Measurements from ENCODE around the gene CACNA1C. TPM values are rescaled to one million over a fixed set of nuclear protein-coding genes. Genes with fewer than 3 reads are reported as not detected.

Gene CACNA1C
- total RNA-seq, 1 experiment from 2014 or later = 1.1 TPM

GRCh38 chr12:2276288-2277033 lies 223.7 kb downstream of the CACNA1C start:
- no peak for TF ChIP-seq CTCF (conservative IDR thresholded peaks at IDR 0.05)
- Histone ChIP-seq H2BK15ac (ENCODE audit: low read depth, low read length) (no peak overlapping the region), H3K4ac (ENCODE audit: low read depth, low read length) (no peak overlapping the region), H4K8ac (replicated peaks; ENCODE audit: insufficient read length, low read depth, low read length) (no peak overlapping the region), H3T11ph (ENCODE audit: low read length) (no peak overlapping the region), H3K18ac (ENCODE audit: insufficient read length, low read depth, low read length) (no peak overlapping the region), H4K20me1 (ENCODE audit: control insufficient read depth, insufficient read depth, insufficient read length) (no peaks in the 10 kb centered on the region), H3K79me2 (ENCODE audit: insufficient read depth, low read length) (no peaks in the 10 kb centered on the region), H2BK5ac (ENCODE audit: insufficient read length, low read length) (no peak overlapping the region), H3K23ac (ENCODE audit: insufficient read length, low read depth, low read length) (no peak overlapping the region), H3K79me1 (ENCODE audit: insufficient read depth, low read depth, low read length, poor library complexity, severe bottlenecking) (no peaks in the 10 kb centered on the region), H3K14ac (ENCODE audit: insufficient read depth, low read length) (no peak overlapping the region), H3K9me3 (ENCODE audit: control insufficient read depth, low read depth, low read length) (no peaks in the 10 kb centered on the region), H4K5ac (ENCODE audit: insufficient read length, low read depth, low read length) (no peak overlapping the region), H3K27ac (ENCODE audit: insufficient read length, low read depth, low read length) (no peak overlapping the region), H4K91ac (ENCODE audit: insufficient read length, low read depth, low read length) (no peak overlapping the region), H3K4me2 (ENCODE audit: insufficient read depth, insufficient read length, low read length) (no peak overlapping the region), H3K4me1 (ENCODE audit: insufficient read depth, low read length) (no peaks in the 10 kb centered on the region), H2BK120ac (ENCODE audit: low read depth, low read length, poor library complexity, severe bottlenecking) (no peak overlapping the region), H2BK12ac (ENCODE audit: insufficient read length, low read depth, low read length) (no peak overlapping the region), H3K27me3 (ENCODE audit: insufficient read depth, low read length) (no peaks in the 10 kb centered on the region), H3K56ac (ENCODE audit: insufficient read length, low read depth, low read length) (no peak overlapping the region), H3K23me2 (ENCODE audit: insufficient read length, low read depth, low read length, poor library complexity, severe bottlenecking) (no peaks in the 10 kb centered on the region), H2BK20ac (ENCODE audit: low read depth, low read length, poor library complexity, severe bottlenecking) (no peak overlapping the region), H3K9ac (ENCODE audit: extremely low read depth, insufficient read length, low read length) (no peak overlapping the region), H2AK5ac (ENCODE audit: insufficient read length, low read length) (no peak overlapping the region), H2AFZ (ENCODE audit: low read length) (no peak overlapping the region)
- DNase-seq = no peak
- Mint-ChIP-seq H3K36me3 (ENCODE audit: insufficient read depth in 1 of 3, low read depth in 3 of 3) (no peaks in the 10 kb centered on the region), H3K4me3 (no peak overlapping the region), H3K4me1 (no peaks in the 10 kb centered on the region), H3K9me3 (peaks cover 0 to 7% of the 10 kb centered on the region in 2 experiments; a peak in 3 of 5 replicates), H3K27me3 (ENCODE audit: low read depth) (no peaks in the 10 kb centered on the region; the same call in 1 of the 2 replicates), H3K27ac (no peak overlapping the region)
- no CpG with 5 or more reads among the region's 6 CpGs for WGBS (ENCODE audit: extremely low coverage, insufficient read length, low lambda C conversion rate)

Data from H9 (cell line).